ENCODE results near the gene KLF14. TPM values are rescaled to one million over a fixed set of nuclear protein-coding genes. Genes with fewer than 3 reads are reported as not detected.
A peak's percentile ranks its signal among the peaks of the same experiment; 100 is the strongest.

The KLF14 gene
- total RNA-seq, 1 donor from 2014 or later, result 0.11 TPM

DNA sequence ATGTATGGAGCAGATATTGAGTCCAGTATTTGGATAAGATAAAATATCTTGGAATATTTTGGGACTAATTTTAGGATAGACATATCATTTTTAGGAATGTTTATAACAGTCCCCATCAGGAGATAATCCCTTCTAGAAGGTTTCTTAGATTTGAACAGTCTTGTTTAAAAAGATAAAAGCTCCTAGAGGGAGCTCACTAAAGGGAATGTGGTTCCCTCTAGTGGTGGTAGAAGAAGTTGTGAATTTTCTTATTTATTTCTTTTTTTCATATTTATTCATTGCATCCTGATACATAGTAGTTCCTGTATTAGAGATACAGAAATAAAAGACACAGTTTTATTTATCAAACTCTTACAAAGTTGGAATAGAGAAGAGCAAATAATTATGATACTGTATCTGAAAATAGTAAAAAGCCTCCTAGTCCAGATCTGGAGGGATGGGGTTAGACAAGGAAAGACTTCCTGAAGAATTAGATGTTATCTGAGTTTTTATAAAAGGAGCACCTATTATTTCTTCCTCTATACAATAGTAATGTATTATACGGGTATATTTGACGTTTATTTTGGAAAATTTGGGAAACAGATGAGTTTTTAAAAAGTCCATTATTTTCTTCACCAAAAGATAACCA lies 24.5 kb upstream of the KLF14 start:
- no peak overlapping the region for H3K27ac ChIP-seq (replicated peaks)
- no peak for DNase-seq
- TF ChIP-seq, protein P1, sequence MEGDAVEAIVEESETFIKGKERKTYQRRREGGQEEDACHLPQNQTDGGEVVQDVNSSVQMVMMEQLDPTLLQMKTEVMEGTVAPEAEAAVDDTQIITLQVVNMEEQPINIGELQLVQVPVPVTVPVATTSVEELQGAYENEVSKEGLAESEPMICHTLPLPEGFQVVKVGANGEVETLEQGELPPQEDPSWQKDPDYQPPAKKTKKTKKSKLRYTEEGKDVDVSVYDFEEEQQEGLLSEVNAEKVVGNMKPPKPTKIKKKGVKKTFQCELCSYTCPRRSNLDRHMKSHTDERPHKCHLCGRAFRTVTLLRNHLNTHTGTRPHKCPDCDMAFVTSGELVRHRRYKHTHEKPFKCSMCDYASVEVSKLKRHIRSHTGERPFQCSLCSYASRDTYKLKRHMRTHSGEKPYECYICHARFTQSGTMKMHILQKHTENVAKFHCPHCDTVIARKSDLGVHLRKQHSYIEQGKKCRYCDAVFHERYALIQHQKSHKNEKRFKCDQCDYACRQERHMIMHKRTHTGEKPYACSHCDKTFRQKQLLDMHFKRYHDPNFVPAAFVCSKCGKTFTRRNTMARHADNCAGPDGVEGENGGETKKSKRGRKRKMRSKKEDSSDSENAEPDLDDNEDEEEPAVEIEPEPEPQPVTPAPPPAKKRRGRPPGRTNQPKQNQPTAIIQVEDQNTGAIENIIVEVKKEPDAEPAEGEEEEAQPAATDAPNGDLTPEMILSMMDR (IDR thresholded peaks at IDR 0.05; ENCODE audit: borderline replicate concordance), result peak; percentile 73
- no peak overlapping the region for H3K4me3 ChIP-seq
- intact Hi-C loops (cut with micrococcal nuclease), result no loop called here
- no peaks in the 10 kb centered on the region for H3K9me3 ChIP-seq (replicated peaks)
- peaks cover 11% of the 10 kb centered on the region for H3K27me3 ChIP-seq (ENCODE audit: low read depth)
- H3K4me1 ChIP-seq, result no peaks in the 10 kb centered on the region
- H3K36me3 ChIP-seq, result no peaks in the 10 kb centered on the region

GRCh38 chr7:130756316-130756715 lies 22.3 kb upstream of the KLF14 start:
- H3K27ac ChIP-seq (replicated peaks), result no peak overlapping the region
- H3K4me3 ChIP-seq, result no peak overlapping the region
- no peaks in the 10 kb centered on the region for H3K36me3 ChIP-seq
- H3K9me3 ChIP-seq (replicated peaks), result no peaks in the 10 kb centered on the region
- no peak for DNase-seq
- TF ChIP-seq, protein P1 (IDR thresholded peaks at IDR 0.05; ENCODE audit: borderline replicate concordance), result no peak
- H3K4me1 ChIP-seq, result no peaks in the 10 kb centered on the region
- H3K27me3 ChIP-seq (ENCODE audit: low read depth), result peaks cover 24% of the 10 kb centered on the region
- intact Hi-C loops (cut with micrococcal nuclease), result no loop called here

- TF ChIP-seq, protein P1 (IDR thresholded peaks at IDR 0.05; ENCODE audit: borderline replicate concordance), result no peak
- Histone ChIP-seq H3K36me3 (no peaks in the 10 kb centered on the region), H3K9me3 (replicated peaks) (no peaks in the 10 kb centered on the region), H3K4me3 (no peak overlapping the region), H3K27ac (replicated peaks) (no peak overlapping the region), H3K27me3 (ENCODE audit: low read depth) (peaks cover 52% of the 10 kb centered on the region), H3K4me1 (no peaks in the 10 kb centered on the region)
- DNase-seq, result no peak
- intact Hi-C loops (cut with micrococcal nuclease), result no loop called here
These were observed 18.4 kb upstream of the KLF14 start for GRCh38 chr7:130752424-130752823.

- TF ChIP-seq, protein P1 (IDR thresholded peaks at IDR 0.05; ENCODE audit: borderline replicate concordance), result no peak
- Histone ChIP-seq H3K27ac (replicated peaks) (no peak overlapping the region), H3K9me3 (replicated peaks) (no peaks in the 10 kb centered on the region), H3K36me3 (no peaks in the 10 kb centered on the region), H3K27me3 (ENCODE audit: low read depth) (peaks cover 67% of the 10 kb centered on the region), H3K4me1 (no peaks in the 10 kb centered on the region), H3K4me3 (no peak overlapping the region)
- no peak for DNase-seq
- intact Hi-C loops (cut with micrococcal nuclease), result no loop called here
These were observed 16.7 kb upstream of the KLF14 start for GRCh38 chr7:130750755-130751154.

DNA sequence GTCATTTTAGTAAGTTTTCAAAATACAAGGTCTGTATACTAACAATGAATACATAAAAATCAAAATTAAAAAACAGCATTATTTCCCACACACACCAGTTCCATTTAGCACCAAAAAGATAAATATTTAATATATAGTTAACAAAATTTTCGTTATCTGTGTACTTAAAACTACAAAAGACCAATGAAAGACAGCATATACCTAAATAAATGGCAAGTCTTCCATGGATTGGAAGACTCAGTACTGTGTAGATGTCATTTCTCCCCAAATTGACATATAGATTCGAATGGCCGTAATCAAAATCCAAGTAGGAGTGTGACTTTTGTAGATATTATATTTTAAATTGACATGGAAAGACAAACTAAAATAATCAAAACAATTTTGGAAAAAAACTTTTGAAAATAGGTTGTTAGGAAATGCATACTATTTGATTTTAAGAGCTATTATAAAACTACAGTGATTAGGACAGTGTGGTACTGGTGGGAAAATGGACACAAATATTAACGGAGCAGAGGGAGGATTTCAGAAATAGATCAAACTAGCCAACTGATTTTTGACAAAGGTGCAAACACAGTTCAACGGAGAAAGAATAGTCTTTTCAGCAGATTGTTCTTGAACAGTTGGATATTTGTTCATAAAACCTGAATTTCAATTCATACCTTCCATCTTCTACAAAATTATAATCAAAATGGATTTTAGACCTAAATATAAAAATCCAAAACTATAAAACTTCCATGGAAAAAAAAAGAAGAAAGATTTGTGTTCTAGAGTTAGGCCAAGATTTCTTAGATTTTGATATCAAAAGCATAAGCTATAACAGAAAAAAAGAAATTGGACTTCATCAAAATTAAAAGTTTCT lies 14.8 kb upstream of the KLF14 start:
- no peaks in the 10 kb centered on the region for H3K9me3 ChIP-seq (replicated peaks)
- no peak overlapping the region for H3K27ac ChIP-seq (replicated peaks)
- H3K36me3 ChIP-seq, result no peaks in the 10 kb centered on the region
- no peaks in the 10 kb centered on the region for H3K4me1 ChIP-seq
- H3K27me3 ChIP-seq (ENCODE audit: low read depth), result peaks cover 77% of the 10 kb centered on the region
- no peak overlapping the region for H3K4me3 ChIP-seq
- TF ChIP-seq, protein P1 (IDR thresholded peaks at IDR 0.05; ENCODE audit: borderline replicate concordance), result no peak
- DNase-seq, result no peak
- intact Hi-C loops (cut with micrococcal nuclease), result no loop called here
